Dedifferentiated amniotic fluid mesenchymal stem cell (primary cell): ENCODE data around the gene TCOF1.

Experiments used
- DNase-seq: peaks from one replicate; pipeline ENCODE4 v3.0.0-alpha.2; 2016; ENCODE audit errors: extremely low spot score

TCOF1 gene

DNA sequence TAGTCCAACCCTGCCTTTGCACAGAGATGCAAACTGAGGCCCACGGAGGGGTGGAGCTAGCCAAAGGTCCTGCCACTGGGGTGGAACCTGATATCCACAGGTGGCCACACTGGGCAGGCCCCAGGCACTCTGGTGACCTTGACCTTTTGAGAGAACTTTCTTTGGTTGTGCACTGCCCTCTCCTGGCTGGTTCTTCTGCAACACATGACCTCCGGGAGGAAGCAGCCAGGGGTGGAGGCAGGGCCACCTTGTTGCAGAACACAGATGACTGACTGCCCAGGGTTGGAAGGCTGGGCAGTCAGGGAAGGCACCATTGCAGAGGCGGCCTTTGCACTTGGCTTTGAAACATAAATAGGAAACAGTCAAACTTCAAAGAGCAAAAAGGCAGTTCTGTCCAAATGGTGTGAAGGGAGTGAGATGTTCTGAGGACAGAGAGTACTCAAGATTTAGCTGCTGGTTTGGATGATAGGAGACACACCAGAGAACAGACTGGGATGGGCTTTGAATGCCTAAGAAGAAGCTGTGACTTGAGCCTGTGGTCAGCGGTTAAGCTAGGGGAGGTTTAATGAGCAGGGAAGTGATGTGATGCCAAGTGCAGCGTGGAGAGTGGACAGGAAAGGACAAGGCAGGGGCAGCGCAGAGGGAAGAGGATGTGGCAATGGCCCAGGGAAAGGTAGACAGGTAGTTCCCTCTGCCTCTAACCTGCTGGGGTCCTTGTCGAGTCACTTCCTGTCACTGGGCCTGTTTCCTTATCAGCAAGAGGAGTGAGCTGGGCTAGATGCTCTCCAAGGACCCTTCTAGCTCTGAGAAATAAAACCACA lies 6.8 kb upstream of the TCOF1 start:
- DNase-seq, result peak; percentile 42

DNA sequence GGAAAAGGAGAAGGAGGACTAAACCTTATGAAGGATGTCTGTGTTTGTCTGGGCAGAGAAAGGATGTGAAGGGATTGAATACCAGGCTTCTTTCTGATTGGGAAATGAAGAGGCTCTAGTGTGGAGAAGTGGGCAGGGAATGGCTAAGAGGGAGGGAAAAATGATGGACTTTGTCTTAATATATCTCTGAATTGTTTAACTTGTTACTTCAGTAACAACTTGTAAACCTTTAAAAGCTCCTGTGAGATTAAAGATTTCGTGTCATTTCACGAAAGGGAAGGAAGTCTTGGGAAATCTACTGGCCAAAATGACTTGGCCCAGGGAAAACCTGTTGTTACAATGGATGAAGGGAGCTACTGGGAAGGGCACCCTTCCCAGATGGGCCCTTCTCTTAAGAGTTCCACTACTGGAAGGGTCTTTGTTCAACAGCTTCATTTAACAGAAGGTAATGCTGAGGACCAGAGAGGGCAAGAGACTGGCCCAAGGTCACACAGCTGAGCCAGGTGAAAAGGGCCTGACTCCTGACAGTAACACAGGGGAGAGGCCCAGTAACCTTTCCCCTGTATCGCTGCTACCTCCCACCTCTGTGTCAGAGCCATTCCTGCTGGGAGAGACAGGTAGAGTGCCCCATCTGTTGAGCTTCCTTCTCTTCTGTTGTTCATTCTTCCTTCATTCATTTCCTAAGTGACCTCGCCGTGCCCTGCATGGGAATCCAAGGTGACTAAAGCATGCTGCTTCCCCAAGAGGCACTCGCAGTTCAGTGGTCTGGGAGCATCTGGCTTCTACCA lies 5.1 kb upstream of the TCOF1 start:
- no peak for DNase-seq

DNA sequence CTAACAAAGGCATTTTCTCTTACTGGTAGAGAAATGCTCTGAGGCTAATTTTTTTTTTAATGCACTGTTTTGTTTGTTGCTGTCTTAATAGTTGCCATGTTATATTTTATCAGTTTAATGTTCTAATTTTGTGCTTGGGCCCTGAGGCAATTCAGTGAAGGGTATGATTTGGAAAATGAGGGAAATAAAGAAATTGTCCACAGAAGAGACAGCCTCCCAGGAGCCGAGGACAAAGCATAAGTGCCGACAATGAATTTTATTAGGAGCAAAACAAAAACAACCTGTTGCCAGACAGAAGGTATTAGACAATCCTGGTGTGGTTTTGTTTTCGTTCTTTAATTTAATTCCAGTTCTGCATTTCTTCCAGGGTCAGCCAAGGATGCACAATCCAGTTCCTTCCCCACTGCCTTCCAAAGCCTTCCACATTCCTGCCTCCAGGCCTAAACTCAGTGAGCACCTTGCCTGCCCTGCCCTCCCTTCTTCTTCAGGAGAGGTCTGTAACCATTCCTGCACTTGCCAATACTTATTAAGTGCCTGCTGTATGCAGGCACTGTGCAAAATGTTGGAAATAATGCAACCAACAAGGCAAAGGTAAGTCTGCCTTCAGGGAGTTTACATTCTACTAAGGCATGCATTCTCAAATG lies 4.3 kb upstream of the TCOF1 start:
- DNase-seq, result no peak

DNA sequence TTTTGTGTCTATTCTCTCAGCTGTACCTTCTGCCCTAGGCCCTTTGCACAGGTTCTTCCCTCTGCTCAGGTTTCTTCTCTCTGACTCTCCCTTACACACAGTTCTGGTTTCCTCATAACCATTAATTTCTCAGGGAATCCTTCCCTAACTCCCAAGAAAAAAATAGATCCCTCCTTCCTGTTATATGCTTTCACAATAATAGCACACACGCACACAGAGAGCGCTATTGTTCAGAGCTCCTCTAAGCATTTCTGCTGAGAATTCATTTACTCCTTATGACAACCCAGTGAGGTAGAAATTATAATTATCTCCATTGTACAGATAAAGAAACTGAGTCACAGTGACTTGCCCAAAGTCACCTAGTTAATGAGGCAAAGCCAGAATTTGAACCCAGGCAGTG lies 1.7 kb upstream of the TCOF1 start:
- no peak for DNase-seq

DNA sequence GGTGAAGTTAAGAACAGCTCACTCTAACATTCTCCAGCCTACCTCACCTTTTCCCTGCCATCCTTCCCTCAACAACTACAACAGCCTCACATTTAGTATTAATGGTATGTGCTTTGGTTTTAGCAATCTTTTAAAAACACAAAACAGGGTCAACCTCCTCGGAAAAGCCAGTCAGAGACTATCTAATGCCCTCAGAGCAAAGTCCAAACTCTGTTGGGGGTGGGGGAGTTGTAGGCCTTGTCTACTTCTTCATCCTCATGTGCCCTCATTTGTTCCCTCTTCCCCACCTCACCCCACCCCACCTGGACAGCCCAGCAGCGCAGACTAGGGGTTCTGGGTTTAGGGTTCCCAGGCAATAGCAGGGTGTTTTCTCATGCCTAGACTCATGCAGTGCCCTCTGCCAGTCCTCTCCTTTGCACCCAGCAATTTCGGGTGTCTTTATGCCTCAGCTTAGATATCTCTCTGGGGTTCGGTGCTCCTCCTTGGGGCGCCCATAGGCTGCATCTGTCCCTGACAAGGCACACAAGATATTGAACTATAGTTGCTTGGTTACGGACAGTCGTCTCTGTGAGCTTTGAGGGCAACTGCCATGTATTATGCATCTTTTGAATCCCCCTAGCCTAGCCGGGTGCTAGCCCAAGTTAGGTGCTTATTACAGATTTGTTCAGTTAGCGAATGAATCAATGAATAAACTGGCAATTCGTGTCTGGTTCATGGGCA lies 762 bp upstream of the TCOF1 start:
- DNase-seq, result no peak

DNA sequence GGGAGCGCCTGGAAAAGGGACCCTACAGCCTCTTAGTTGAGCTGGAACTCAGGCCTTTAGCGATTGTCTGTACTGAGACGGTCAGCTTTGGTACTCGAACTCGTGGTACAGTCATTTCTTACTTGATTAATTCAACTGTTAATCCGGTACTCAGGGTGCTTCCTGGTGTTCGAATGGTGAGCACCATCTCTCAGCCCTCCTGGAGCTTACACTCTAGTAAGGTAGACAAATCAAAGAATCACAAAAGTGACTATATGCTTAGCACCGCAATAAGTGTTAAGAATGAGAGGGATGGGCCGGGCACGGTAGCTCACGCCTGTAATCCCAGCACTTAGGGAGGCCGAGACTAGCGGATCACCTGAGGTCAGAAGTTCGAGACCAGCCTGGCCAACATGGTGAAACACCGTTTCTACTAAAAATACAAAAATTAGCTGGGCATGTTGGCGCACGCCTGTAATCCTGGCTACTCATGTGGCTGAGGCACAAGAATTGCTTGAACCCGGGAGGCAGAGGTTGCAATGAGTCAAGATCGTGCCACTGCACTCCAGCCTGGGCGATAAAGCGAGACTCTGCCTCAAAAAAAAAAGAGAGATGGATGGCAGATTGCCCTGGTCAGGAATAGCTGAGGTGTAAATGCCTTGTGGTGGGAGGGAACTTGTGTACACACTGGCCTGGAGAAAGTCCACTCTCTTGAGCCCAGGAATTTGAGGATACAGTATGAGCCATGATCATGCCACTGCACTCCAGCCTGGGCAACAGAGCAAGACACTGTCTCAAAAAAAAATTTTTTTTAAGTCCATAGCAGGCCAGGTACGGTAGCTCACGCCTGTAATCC lies 981 bp downstream of the TCOF1 start:
- DNase-seq, result no peak

DNA sequence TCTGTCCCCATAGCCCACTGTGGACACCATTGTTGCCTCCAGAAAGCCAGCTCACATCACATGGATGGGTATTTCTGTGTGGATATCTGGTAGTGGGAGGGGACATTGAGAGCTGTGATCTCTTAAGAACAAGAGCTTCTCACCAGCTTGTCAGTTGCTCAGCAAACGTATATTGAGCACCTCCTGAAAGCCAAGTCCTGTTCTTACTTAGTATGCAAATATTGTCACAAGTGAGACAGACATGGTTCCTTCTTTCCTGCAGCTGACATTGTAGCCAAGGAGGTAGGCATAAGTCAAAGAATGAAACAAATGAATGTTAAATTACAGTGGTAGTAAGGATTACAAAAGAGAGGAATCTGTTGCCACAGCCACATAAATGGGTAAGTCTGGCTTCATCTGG lies 3.8 kb downstream of the TCOF1 start:
- no peak for DNase-seq

DNA sequence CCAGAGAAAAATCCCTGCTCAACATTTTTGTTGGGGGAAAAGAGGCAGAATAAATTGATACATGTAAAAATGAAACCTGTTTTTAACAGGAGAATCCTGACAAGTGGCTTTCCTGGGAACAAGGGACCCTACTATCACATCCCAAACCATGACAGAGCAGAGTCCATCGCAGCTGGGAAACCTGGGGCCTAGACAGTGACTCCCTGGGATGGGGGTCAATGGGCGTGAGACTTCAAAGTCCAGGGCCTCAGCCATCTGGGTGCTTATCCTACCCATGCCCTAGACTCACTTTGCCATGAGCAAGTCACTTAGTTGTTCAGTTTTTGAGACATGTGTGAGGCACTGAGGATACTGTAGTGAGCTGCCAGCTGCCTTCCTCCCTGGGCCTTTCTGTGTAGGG lies 5.7 kb downstream of the TCOF1 start:
- no peak for DNase-seq

DNA sequence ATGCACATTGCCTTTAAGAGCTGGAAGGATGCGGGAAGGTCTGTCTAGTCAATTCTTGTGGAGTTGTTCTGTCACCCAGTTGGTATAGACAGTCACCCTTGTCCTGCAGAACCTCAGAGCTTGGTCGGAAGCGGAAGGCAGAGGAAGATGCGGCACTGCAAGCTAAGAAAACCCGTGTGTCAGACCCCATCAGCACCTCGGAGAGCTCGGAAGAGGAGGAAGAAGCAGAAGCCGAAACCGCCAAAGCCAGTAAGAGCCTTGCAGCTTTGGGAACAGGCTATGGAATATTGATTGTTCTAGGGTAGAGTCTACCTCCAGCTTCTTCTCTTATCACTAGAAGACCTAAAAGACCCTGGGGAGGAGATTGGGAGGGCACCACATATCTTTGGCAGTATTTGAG lies 6.5 kb downstream of the TCOF1 start:
- DNase-seq, result no peak

DNA sequence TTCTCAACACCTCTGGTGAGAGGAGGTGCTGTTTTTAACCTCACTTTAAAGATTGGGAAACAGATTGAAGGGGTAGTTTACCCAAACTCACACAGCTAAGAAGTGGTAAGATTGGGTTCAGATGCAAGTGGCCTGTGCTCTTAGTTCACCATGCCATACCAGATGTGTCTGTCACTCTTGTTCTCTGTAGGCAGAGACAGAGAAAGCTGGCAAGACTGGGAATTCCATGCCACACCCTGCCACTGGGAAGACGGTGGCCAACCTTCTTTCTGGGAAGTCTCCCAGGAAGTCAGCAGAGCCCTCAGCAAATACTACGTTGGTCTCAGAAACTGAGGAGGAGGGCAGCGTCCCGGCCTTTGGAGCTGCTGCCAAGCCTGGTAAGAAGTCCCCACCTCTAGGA lies 11.0 kb downstream of the TCOF1 start:
- no peak for DNase-seq

DNA sequence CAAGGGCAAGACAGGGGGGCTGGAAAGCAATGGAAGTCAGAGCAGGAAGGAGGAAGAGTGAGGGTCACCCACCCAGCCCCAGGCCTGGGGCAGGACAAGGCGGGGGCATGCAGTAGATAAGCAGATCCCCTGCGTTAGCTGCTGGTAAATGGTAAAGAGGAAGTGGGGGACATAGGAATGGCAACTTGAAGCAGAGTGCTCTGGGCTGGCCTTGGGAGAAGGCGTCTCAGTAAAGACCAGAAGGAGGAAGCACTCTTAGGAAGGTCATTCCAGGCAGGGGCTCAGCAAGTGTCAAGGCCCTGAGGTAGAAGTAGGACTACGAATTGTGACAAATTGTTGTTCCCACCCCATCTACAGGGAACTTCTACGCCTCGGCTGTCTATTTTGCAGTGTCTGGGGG lies 15.1 kb downstream of the TCOF1 start:
- no peak for DNase-seq

DNA sequence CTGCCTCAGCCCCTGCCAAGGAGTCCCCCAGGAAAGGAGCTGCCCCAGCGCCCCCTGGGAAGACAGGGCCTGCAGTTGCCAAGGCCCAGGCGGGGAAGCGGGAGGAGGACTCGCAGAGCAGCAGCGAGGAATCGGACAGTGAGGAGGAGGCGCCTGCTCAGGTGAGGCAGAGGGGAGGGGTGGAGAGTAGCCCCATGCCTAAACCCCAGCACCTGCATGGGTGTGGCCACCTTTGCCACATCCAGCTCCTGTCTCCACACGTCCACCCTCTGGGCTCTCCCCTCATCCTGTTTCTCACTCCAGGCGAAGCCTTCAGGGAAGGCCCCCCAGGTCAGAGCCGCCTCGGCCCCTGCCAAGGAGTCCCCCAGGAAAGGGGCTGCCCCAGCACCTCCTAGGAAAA lies 17.2 kb downstream of the TCOF1 start:
- no peak for DNase-seq

DNA sequence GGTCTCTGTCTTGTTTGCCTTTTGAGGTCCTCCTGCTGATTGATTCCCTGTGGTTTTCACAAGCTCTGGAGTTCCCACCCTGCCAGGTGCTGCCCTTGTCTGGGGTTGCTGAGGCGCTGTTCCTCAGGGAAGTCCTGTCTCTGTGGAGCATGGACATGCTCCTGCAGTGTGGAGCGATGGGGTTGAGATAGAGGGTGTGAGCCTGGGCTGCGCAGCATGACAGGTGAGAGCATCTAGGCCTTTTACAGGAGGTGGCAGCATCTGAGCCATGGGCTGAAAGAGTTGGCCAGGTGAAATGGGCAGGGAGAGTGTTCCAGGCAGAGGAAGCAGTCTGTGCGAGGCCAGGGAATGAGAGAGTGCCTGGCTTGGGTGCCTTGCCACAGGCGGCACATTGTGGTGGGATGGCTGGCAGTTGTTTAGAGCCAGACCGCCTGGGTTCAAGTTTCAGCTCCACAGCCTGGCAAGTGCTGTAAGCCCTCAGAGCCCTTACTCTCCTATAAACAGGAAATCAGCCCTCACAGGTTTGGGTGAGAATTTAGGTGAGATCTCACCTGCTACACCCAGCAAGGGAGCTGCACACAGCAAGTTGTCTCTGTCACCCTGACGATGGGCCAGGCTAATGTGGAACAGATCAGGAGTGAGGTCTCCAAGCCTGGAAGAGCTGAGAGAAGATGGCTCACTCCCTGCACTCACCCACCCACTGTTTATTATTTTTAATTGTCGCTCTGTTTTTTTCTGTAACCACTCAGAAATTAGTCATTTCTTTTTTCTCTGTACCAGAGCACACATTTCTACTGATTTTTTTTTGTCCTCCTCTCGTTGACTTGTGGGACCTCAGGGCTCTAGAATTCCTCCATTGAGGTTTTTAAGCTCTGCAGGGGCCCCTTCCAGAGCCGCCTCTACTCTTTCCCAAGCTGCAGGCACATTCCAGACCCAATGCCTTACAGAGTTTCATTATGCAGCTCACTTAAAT lies 19.6 kb downstream of the TCOF1 start:
- peak; percentile 23 for DNase-seq

DNA sequence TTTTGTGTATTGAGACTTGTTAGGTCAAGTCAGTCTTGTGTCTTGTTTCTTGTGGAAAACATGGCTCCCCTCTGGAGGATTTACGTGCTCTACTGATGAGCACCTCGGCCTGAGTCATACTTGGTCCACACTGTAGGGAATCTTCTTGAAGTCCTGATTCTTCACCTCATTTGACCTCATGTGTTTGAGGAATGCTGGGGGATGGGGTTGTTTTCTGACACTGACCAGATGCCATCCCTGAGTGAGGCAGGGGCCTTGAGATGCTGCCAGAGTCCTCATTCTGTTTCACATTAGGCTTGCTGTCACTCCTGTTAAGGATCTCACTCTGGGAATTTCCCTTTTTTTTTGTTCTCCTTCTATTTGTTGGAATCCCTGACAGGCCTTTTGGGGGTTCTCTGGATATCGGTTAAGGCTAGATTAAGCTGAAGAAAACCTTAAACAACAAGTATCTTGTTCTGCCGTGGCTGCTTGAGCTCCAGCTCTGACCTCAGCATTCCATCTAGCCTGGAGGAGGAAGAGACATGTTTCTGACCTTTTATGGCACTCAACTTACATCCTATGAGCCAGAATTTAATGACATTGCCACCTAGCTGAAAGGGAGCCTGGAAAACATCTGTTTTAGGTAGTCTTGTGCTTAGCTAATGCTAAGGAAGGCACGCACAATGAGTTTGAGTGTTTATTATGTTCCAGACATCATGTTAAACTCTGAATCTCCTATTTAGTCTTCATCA lies 20.6 kb downstream of the TCOF1 start:
- peak; percentile 65 for DNase-seq

DNA sequence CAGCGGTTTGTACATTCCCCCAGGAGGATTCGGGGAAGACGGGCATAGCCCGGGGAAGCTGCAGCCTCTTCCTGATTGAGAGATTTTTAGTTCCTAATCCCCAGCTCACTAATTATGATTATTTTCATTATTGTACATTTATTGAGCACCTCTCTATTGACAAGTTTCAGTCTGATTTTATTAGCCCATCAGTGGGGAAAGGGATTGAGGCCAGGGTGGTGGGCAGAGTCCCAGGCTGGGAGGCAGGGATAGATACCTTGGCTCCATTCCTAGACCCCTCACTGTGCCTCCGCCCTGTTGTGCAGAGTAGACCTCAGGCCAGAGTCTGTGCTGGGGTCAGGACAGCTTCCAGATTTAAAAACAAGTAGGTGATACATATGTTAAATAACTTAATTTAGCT lies 27.2 kb downstream of the TCOF1 start:
- DNase-seq, result no peak

DNA sequence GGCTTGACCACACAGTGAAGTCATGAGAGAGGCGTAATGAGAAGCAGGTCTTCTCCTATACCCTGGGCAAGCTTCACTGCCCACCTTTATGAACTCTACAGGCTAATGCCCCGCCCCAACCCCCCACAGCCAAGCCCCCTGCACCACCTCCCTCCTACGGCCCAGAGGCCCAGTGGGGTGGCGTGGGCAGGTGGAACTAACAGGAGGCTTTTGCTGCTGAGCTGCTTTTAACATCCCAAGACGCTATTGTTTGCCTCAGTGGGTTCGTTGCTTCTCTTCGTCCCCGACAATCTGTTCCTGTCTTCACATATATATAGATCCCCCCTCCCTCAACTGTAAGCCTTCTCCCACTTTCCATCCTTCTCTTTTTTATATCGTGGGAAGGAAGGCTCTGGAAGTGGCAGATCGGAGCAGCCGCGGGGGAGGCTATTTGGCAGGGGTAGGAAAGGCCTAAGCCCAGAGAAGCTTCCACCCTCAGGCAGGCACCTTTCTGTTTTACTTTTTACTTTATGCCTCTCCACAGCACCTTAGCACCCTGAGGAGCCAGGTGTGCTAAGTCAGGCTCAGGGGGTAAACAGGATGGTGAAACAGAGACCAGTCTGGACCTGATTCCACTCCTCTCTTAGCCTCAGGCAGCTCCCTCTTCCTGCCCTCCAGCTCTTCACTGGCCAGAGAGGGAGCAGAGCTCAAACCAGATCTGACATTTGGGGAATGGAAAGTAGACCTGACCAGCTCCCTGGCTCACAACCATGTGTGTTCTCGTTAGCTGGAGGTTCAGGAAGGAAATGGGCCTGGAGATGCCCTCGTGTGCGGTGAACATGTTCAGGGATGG lies 28.7 kb downstream of the TCOF1 start:
- no peak for DNase-seq

DNA sequence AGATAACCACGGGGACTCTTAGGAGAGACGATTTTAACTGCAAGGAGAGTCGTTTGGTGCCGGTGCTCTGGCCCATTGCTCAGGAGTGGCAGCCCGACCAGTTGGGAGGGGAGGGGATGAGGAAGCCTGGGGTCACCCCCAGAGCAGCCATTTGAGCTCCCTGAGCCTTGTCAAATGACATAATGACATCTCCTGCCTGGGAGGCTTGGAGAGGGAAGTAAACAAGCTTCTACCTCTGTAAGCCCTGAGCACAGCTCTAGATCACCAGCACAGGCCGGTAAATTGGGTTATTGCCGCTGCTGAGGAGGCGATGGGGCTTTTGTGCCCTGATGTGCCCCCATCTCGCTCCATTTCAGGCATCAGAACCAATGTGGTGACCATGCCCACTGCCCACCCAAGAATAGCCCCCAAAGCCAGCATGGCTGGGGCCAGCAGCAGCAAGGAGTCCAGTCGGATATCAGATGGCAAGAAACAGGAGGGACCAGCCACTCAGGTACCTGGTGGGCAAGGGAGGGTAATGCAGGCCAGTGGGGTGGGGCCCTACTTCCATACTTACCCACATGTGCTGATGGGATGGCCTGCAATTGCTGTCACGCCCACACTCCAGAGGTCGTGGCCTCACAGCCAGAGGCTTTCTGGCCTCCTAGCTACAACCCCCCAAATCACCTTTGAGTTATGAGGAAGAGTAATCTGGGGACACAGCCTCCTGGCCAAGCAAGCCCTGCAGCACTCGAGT lies 32.2 kb downstream of the TCOF1 start:
- DNase-seq, result no peak
